Embryonic facial prominence (tissue), 1 donor: ENCODE data around the gene SYT14.

Experiments
- DNase-seq: peaks from one replicate; pipeline ENCODE4 v3.0.0-alpha.2; 2016; ENCODE audit errors: extremely low spot score

The SYT14 gene

GRCh38 chr1:210201681-210202080 lies 263.7 kb downstream of the SYT14 start:
- DNase-seq = no peak

GRCh38 chr1:210207597-210208450 lies 269.8 kb downstream of the SYT14 start:
- no peak for DNase-seq

GRCh38 chr1:210213335-210213734 lies 275.3 kb downstream of the SYT14 start:
- no peak for DNase-seq

GRCh38 chr1:210214573-210215409 lies 276.8 kb downstream of the SYT14 start:
- no peak for DNase-seq

GRCh38 chr1:210217482-210217881 lies 279.5 kb downstream of the SYT14 start:
- no peak for DNase-seq

- no peak for DNase-seq
Measured at GRCh38 chr1:210218047-210218446, 280.0 kb downstream of the SYT14 start.
